Stimulated activated memory B cell treated with anti-CD40 and anti-IgM and Interleukin-4, amounts not matched to agents 10 μg/mL and 1 μg/mL and 100 μg/mL, for 72 hours (primary cell): ENCODE measurements around the gene NR3C1.
"Not testable (repeated sequence)": the region's sequence is repeated elsewhere in the genome, so short reads cannot be mapped to it uniquely, and the experiment has no call there.

Experiments
- ATAC-seq: fragments of 150-1000 bp; cut with Tn5 transposase; 2 replicates; pipeline ENCODE4 v1.10.0; 2021
- H3K27ac Mint-ChIP-seq: one replicate; pipeline ENCODE4 v1.8.0; 2022; ENCODE audit warnings: mild to moderate bottlenecking, mixed read lengths
- H3K27me3 Mint-ChIP-seq: one replicate; pipeline ENCODE4 v1.8.0; 2022; ENCODE audit warnings: mixed read lengths
- H3K36me3 Mint-ChIP-seq: one replicate; pipeline ENCODE4 v1.8.0; 2022; ENCODE audit warnings: mixed read lengths
- H3K4me1 Mint-ChIP-seq: one replicate; pipeline ENCODE4 v1.8.0; 2022; ENCODE audit warnings: mixed read lengths
- H3K4me3 Mint-ChIP-seq: one replicate; pipeline ENCODE4 v1.8.0; 2022; ENCODE audit warnings: mild to moderate bottlenecking, moderate library complexity, mixed read lengths
- H3K9me3 Mint-ChIP-seq: one replicate; pipeline ENCODE4 v1.8.0; 2022; ENCODE audit warnings: mixed read lengths

Gene NR3C1

DNA sequence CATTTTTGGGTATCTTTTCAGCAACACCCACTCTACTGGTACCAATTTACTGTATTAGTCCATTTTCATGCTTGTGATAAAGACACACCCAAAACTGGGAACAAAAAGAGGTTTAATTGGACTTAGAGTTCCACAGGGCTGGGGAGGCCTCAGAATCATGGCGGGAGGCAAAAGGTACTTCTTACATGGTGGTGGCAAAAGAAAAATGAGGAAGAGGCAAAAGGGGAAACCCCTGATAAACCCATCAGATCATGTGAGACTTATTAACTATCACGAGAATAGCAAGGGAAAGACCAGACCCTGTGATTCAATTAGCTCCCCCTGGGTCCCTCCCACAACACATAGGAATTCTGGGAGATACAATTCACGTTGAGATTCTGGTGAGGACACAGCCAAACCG, 78.4 kb downstream of the NR3C1 start:
- ATAC-seq, H3K27me3 Mint-ChIP-seq, H3K27ac Mint-ChIP-seq, H3K4me3 Mint-ChIP-seq: not testable (repeated sequence)
- Mint-ChIP-seq H3K36me3 (peaks cover 55% of the 10 kb centered on the region), H3K4me1 (peaks cover 66% of the 10 kb centered on the region), H3K9me3 (peaks cover 22% of the 10 kb centered on the region)

DNA sequence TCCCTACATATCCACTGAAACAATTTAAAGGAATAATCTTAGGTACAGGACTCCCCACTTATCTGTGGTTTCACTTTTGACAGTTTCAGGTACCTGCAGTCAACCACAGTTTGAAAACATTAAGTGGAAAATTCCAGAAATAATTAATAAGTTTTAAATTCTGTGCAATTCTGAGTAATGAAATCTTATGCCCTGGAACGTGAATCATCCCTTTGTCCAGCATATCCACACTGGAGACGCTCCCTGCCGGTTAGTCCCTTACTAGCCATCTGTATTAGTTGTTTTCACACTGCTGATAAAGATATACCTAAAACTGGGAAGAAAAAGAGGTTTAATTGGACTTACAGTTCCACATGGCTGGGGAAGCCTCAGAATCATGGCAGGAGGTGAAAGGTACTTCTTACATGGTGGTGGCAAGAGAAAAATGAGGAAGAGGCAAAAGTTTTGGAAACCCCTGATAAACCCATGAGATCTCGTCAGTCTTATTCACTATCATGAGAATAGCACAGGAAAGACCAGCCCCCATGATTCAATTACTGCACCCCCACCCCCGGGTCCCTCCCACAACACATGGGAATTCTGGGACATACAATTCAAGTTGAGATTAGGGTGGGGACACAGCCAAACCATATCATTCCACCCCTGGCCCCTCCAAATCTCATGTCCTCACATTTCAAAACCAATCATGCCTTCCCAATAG, 80.4 kb downstream of the NR3C1 start:
- H3K27ac Mint-ChIP-seq, H3K4me3 Mint-ChIP-seq, H3K27me3 Mint-ChIP-seq, ATAC-seq: not testable (repeated sequence)
- Mint-ChIP-seq H3K9me3 (peaks cover 14% of the 10 kb centered on the region), H3K4me1 (peaks cover 63% of the 10 kb centered on the region), H3K36me3 (peaks cover 43% of the 10 kb centered on the region)

DNA sequence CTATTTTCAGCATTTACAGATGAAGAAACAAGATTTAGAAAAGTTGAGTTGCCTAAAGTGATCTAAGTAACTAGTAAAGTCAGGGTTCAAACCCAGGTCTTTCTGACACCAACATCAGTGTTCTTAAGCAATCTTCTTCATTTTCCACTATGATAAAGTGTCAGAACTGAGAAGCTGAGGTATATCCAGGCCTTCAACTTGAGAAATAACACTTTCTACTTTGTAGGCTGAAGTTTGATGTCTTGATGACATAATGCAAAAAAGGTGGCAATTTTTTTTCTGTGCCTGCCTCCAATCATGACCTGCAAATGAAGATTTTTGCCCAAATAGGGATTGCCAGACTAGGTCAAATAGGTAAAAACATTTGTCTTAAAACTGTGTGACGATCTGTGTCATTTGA, 81.3 kb downstream of the NR3C1 start:
- Mint-ChIP-seq H3K4me1 (peaks cover 59% of the 10 kb centered on the region), H3K9me3 (peaks cover 9% of the 10 kb centered on the region), H3K27ac (no peak overlapping the region), H3K4me3 (no peak overlapping the region), H3K36me3 (peaks cover 34% of the 10 kb centered on the region), H3K27me3 (no peaks in the 10 kb centered on the region)
- ATAC-seq, result no peak

DNA sequence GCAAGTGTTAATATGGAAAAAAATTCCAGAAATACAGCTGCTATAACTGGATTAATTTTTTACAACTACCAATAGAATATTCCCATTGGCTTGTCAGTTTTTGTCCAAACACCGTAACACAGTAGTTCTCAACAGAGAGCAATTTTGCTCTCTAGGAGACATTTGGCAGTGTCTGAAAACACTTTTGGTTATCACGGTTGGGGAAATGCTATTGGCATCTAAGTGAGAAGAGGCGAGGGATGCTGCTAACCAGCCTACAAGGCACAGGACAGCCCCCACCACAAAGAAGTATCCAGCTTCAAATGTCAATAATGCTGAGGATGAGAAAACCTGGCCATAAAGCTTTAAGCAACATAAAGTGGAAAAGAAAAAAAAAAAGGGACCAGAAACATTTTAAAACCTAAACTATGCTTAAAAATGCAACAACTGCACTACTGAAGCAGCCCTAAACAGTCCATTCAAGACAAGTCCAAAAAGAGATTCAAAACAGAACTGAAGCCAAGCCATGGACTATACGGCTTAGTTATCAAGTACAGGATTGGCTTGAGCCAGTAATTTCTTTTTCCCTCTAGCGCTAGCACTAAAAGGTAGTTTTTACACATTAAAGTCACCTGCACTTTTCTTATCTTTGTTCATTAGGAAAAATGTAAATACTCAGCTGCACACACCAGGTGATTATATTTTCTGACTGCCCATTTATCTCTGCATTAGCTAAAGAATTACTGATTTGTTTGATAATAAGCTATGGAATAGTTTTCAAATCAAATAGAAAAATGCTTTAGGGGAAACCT, 83.9 kb downstream of the NR3C1 start:
- no peak for ATAC-seq
- Mint-ChIP-seq H3K36me3 (peaks cover 23% of the 10 kb centered on the region), H3K9me3 (peaks cover 2% of the 10 kb centered on the region), H3K27me3 (no peaks in the 10 kb centered on the region), H3K4me3 (no peak overlapping the region), H3K27ac (no peak overlapping the region), H3K4me1 (peaks cover 57% of the 10 kb centered on the region)

DNA sequence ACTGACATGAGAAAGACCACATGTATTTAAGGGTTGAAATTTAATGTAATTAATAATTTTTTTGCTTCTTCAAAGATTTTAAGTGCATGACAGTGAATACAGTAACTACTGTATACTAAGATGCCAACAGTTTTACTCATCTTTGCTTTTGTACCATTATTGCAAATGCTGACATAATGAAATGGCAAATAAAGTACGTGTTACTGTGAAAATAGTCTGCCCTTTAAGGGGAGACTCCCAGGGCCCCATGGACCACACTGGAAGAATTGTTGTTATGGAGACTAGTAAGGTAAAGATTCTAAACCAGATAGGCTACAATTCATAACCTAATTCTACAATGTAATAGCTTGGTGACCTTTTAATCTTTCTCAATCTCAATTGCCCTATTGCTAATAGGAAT, 84.7 kb downstream of the NR3C1 start:
- H3K27me3 Mint-ChIP-seq, result no peaks in the 10 kb centered on the region
- no peak overlapping the region for H3K27ac Mint-ChIP-seq
- no peaks in the 10 kb centered on the region for H3K9me3 Mint-ChIP-seq
- peaks cover 19% of the 10 kb centered on the region for H3K36me3 Mint-ChIP-seq
- no peak for ATAC-seq
- no peak overlapping the region for H3K4me3 Mint-ChIP-seq
- peaks cover 58% of the 10 kb centered on the region for H3K4me1 Mint-ChIP-seq

DNA sequence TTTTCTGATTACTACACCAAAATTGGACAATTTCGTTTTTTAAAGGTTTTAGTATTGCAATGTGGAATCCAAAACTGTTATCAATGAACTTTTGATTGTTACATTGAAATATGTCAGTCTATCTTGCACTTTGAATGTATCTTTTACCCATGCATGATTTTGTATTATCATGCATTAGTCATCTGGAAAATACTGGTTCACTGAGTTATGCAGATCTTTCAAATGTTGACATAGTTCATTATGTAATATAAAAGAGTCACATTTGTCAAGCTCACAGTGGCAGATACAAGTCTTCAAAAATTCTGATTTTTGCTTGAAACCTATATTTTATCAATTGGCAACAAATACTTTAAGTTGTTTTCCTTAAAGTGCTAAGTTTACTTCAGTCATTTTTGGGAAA, 85.2 kb downstream of the NR3C1 start:
- Mint-ChIP-seq H3K9me3 (no peaks in the 10 kb centered on the region), H3K36me3 (peaks cover 21% of the 10 kb centered on the region), H3K4me1 (peaks cover 58% of the 10 kb centered on the region), H3K27ac (no peak overlapping the region), H3K27me3 (no peaks in the 10 kb centered on the region), H3K4me3 (no peak overlapping the region)
- ATAC-seq, result no peak

DNA sequence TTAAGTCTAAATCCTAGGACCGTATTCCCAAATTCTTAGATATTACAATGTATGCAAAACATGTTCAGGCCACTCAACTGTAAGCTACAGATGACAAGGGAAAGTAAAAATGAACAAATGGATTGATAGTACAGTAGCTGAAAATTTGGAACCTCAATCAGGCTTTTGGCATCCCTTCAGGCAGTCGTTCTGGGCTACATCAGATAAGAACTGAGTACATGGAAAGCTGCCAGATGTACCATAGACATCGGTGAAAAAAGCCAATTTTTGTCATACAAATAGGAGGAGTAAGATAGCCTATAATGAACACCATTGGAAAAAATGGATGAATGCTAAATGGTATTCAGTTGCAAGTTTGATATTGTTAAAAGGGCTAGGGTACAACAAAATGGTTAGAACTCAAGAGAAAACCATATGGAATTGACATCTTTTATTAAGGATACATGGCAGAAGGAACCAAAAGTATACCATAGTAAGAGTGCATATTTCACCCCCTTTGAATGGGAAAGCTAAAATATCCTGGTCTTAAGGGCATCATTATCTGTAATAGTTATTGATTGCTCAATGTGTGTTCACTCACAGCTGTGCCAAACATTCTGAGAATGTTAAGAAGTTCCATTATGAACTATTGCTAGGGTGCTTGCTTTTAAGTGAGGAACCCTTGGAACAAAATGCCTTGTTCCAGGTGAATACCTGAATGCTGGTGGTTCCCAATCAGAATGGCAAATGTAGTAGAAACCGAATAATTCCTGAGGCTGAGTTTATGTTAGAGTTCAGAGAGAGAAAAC, 86.4 kb downstream of the NR3C1 start:
- H3K27me3 Mint-ChIP-seq, result no peaks in the 10 kb centered on the region
- ATAC-seq, result no peak
- peaks cover 55% of the 10 kb centered on the region for H3K4me1 Mint-ChIP-seq
- peaks cover 26% of the 10 kb centered on the region for H3K36me3 Mint-ChIP-seq
- H3K4me3 Mint-ChIP-seq, result no peak overlapping the region
- no peak overlapping the region for H3K27ac Mint-ChIP-seq
- no peaks in the 10 kb centered on the region for H3K9me3 Mint-ChIP-seq

DNA sequence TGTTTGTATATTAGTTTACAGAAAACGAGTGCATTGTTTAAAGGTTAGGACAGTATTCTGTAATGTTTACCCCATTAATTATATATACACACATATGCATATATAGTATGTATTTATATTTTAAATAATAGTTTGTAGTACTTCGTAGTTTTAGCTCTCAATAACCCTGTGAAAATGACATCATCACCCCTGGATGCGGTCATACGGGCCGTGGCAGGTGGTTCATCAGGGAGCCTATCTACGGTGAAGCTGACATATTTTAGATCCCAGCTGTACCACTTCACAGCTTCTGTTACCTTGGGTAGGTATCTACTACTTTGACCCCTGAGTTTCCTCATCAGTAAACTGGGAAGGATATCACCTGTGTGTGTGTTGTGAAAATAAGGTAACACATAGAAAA, 87.1 kb downstream of the NR3C1 start:
- H3K4me1 Mint-ChIP-seq, result peaks cover 57% of the 10 kb centered on the region

DNA sequence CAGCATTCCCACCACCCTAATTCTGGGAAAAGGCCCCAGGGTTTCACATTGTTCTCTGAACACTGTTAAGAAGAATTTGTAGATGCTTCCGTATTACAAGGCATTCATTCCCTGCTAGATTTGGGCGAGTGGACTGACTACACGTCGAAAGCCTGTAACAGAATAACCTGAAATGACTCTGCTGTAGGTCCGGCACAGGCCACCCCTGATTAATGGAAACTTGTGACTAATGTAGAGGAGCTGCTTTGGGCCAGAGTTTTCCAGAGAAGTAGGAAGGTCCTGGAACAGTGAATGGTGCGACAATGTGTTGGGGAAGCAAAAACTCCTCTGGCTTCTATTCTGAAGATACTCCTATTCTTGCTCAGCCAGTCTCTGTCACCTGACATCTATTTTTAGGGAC, 87.6 kb downstream of the NR3C1 start:
- Mint-ChIP-seq H3K36me3 (peaks cover 30% of the 10 kb centered on the region), H3K27me3 (no peaks in the 10 kb centered on the region), H3K27ac (no peak overlapping the region), H3K4me3 (no peak overlapping the region), H3K9me3 (no peaks in the 10 kb centered on the region), H3K4me1 (peaks cover 54% of the 10 kb centered on the region)
- no peak for ATAC-seq

More for the DNA sequence above, 87.1 kb downstream of the NR3C1 start:
- H3K9me3 Mint-ChIP-seq, result no peaks in the 10 kb centered on the region
- no peak for ATAC-seq
- H3K36me3 Mint-ChIP-seq, result peaks cover 29% of the 10 kb centered on the region
- H3K27ac Mint-ChIP-seq, result no peak overlapping the region
- no peak overlapping the region for H3K4me3 Mint-ChIP-seq
- no peaks in the 10 kb centered on the region for H3K27me3 Mint-ChIP-seq

DNA sequence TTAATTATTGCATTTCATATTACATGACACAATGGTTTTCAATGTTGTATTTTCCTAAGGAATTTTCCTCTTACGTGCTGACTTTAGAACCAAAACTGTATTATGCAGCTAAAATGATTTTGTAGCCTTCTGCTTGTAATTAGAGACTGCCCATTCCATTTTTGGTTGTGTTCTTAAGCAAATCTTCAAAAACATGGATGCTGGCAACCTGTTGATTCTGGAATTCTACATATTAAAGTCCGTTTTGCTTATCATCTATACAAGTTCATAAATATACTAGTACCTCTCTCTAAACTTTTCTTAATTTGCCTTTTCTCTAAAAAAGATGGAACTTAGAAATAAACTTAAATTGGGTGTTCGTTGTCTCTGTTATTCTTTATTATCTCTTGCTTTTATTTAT, 88.3 kb downstream of the NR3C1 start:
- H3K4me1 Mint-ChIP-seq, result peaks cover 49% of the 10 kb centered on the region
- no peaks in the 10 kb centered on the region for H3K27me3 Mint-ChIP-seq
- H3K4me3 Mint-ChIP-seq, result no peak overlapping the region
- ATAC-seq, result no peak
- H3K27ac Mint-ChIP-seq, result no peak overlapping the region
- H3K36me3 Mint-ChIP-seq, result peaks cover 35% of the 10 kb centered on the region
- H3K9me3 Mint-ChIP-seq, result no peaks in the 10 kb centered on the region

DNA sequence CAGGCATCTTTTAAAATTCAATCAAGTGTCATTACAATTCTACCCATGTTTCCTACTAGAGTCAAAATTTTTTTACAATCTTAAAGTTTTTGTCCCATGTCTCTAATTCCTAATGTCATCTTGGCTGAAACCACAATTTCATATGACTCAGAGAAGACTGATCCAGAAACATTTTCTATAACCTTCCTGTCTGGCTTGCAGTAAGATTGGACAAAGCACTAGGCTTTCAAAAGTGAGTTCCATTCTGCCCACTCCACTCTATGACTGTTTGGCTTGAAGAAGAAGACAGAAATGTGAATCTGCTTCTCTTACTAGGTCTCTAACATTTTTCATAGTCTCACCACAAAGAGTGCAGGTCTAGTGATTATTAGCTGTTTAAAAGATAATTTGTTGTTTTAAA, 88.8 kb downstream of the NR3C1 start:
- peak overlapping the region; percentile 55 for H3K27ac Mint-ChIP-seq
- H3K4me3 Mint-ChIP-seq, result no peak overlapping the region
- H3K27me3 Mint-ChIP-seq, result no peaks in the 10 kb centered on the region
- peaks cover 40% of the 10 kb centered on the region for H3K36me3 Mint-ChIP-seq
- H3K9me3 Mint-ChIP-seq, result no peaks in the 10 kb centered on the region
- peaks cover 44% of the 10 kb centered on the region for H3K4me1 Mint-ChIP-seq
- no peak for ATAC-seq

DNA sequence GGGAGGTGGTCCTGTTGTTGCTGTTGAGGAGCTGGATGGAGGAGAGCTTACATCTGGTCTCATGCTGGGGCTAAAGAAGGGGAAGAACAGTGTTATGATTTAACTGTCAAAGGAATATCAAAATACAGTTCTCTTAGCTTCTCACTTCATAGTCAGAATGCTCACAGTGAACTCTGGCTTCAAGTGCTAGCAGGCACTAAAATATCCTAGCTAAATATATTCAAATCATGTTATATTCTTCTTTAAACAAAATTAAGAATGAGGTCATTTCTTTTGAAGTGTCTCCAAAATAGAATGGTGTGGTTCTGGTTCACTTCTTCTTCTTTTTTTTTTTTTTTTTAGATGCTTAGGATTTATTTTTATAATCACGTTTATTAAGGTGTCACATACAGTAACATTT, 89.4 kb downstream of the NR3C1 start:
- no peak for ATAC-seq
- Mint-ChIP-seq H3K27ac (peak overlapping the region; percentile 55), H3K27me3 (no peaks in the 10 kb centered on the region), H3K36me3 (peaks cover 46% of the 10 kb centered on the region), H3K9me3 (no peaks in the 10 kb centered on the region), H3K4me1 (peaks cover 40% of the 10 kb centered on the region), H3K4me3 (no peak overlapping the region)

DNA sequence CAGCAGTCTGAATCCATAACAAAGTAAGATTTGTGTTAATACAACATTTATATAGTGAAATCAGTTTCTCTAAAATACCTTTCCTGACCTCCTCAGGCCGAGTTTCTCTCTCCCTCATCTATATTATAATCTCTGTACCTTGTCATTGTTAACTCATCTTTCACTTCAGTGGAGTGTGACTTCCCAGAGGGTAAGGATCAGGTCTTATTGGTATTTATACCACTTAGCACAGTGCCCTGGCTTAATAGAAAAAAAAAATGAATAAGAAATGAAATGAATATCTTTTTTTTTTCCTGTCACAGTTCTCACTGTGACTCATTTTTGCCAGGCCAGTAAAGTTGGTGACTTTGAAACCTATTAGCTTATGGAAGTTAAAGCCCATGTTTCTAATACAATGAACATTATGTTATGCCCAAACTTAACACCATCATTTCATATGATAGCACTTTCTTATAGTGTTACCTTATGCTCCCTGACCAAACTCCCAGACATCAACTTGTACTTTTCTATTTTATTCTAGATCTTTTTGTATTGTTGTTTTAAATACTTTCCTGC, 90.1 kb downstream of the NR3C1 start:
- no peak for ATAC-seq
- Mint-ChIP-seq H3K4me1 (peaks cover 40% of the 10 kb centered on the region), H3K4me3 (no peak overlapping the region), H3K27me3 (no peaks in the 10 kb centered on the region), H3K27ac (peak overlapping the region; percentile 55), H3K9me3 (no peaks in the 10 kb centered on the region), H3K36me3 (peaks cover 53% of the 10 kb centered on the region)

DNA sequence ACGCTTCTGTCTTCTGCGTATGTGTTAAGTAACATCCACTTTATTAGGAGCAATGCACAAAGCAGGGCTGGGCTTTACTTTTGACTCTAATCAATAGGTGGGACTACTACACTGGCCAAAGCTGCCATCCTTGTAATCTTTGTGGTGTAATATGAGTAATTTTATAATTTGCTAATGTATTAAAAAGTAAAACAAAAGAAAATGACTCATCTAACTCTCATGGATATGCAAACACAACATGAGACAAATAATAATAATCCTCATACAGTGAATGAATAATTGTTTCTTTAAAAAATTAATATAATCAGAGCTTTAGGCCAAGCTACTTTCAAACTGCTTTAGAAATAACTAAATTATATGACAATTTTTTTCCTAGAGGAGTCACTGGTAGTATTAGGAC, 90.7 kb downstream of the NR3C1 start:
- Mint-ChIP-seq H3K4me3 (no peak overlapping the region), H3K9me3 (no peaks in the 10 kb centered on the region), H3K27me3 (no peaks in the 10 kb centered on the region), H3K36me3 (peaks cover 59% of the 10 kb centered on the region), H3K27ac (no peak overlapping the region), H3K4me1 (peaks cover 40% of the 10 kb centered on the region)
- no peak for ATAC-seq

DNA sequence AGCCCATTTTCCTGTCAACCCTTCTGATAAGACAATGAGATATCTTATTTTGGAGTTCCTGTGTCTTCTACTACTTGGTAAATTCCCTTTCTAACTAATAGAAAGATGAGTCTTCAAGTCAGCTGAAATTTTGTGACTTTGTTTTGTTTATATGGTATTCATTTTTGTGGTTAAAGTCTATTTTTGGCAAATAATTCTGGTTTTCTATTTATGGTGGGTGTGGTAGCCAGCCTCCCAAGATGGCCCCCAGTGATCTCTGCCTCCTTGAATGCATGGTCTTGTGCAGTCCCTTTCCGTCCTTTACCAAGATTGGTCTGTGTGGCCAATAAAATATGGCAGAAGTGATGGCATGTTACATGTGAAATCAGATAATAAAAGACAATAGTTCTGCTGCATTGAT, 91.5 kb downstream of the NR3C1 start:
- Mint-ChIP-seq H3K9me3 (no peaks in the 10 kb centered on the region), H3K27ac (no peak overlapping the region), H3K36me3 (peaks cover 65% of the 10 kb centered on the region), H3K4me3 (no peak overlapping the region), H3K27me3 (no peaks in the 10 kb centered on the region), H3K4me1 (peaks cover 32% of the 10 kb centered on the region)
- no peak for ATAC-seq
